MM.1S (cell line): ENCODE results near the gene KIAA1549.

Source experiments
- CTCF ChIP-seq: fragments of 300-600 bp; sonication (generic); IDR thresholded peaks from 2 replicates; pipeline ENCODE4 v1.5.1; 2016; ENCODE audit warnings: antibody characterized with exemption, low read length, mixed read lengths
- EZH2 ChIP-seq: fragments of 300-600 bp; sonication (generic); optimal IDR thresholded peaks from 2 replicates; pipeline ENCODE3; 2017; ENCODE audit warnings: low read depth, mild to moderate bottlenecking, antibody characterized with exemption, low read length, mixed read lengths
- EZH2phosphoT487 ChIP-seq: fragments of 300-600 bp; sonication (generic); IDR thresholded peaks from 2 replicates; pipeline ENCODE4 v1.6.1; 2018; ENCODE audit warnings: antibody characterized with exemption, low read length

- no peak for TF ChIP-seq EZH2
- TF ChIP-seq CTCF = no peak
- no peak for TF ChIP-seq EZH2phosphoT487
Observed at GRCh38 chr7:139011373-139011772, 30.2 kb upstream of the KIAA1549 start.
